Lower lobe of right lung (tissue), 2 donors: Measurements from ENCODE around the gene SEMA5A. TPM values are rescaled to one million over a fixed set of nuclear protein-coding genes. Genes with fewer than 3 reads are reported as not detected.

Source experiments
- ATAC-seq, 2 donors: fragments of 200-7000 bp; cut with Tn5 transposase; one replicate each; pipeline ENCODE4 v1.9.1; 2020 to 2022; ENCODE audit warnings: mild to moderate bottlenecking in 2 of 2, moderate library complexity in 2 of 2
- DNase-seq: peaks from one replicate; pipeline ENCODE4 v3.0.0-alpha.2; 2020
- H3K27ac ChIP-seq: fragments of 200-600 bp; one replicate; pipeline ENCODE4 v1.8.0; 2022
- H3K27me3 ChIP-seq: fragments of 200-600 bp; one replicate; pipeline ENCODE4 v1.8.0; 2022; ENCODE audit warnings: low read depth
- H3K36me3 ChIP-seq: fragments of 200-600 bp; one replicate; pipeline ENCODE4 v1.8.0; 2022; ENCODE audit warnings: mild to moderate bottlenecking
- H3K4me1 ChIP-seq: fragments of 200-600 bp; one replicate; pipeline ENCODE4 v1.8.0; 2022
- H3K4me3 ChIP-seq: fragments of 200-600 bp; one replicate; pipeline ENCODE4 v1.8.0; 2022; ENCODE audit warnings: mild to moderate bottlenecking
- H3K9me3 ChIP-seq: fragments of 200-600 bp; one replicate; pipeline ENCODE4 v1.8.0; 2022
- CTCF ChIP-seq: fragments of 200-600 bp; IDR thresholded peaks from one replicate; pipeline ENCODE4 v1.8.0; 2022; ENCODE audit warnings: antibody characterized with exemption, mild to moderate bottlenecking
- intact Hi-C: fragments of 100-400 bp; cut with DNase I; formaldehyde crosslinking; loops from one replicate; pipeline ENCODE4 v1.11.0; 2022
- total RNA-seq: library from RNA; stranded (reverse); fragmentation: NEBNext Ultra II Directional; extraction: Animal tissue kit (Norgen Biotek cat#: 25700); gene quantifications from one replicate; pipeline ENCODE4 v1.2.1, GENCODE V29; 2021
- donor health status: DM: no; HTN: yes; CAD: no; lungs with severe emphysema.

The SEMA5A gene
- total RNA-seq, 1 donor from 2014 or later: 29.3 TPM

- ATAC-seq (no peak), DNase-seq (no peak)
- H3K36me3 ChIP-seq: no peaks in the 10 kb centered on the region
- H3K4me3 ChIP-seq: no peak overlapping the region
- H3K27me3 ChIP-seq: no peaks in the 10 kb centered on the region
- no peaks in the 10 kb centered on the region for H3K9me3 ChIP-seq
- no peak for TF ChIP-seq CTCF
- H3K27ac ChIP-seq: no peak overlapping the region
- no peaks in the 10 kb centered on the region for H3K4me1 ChIP-seq
- intact Hi-C loops: no loop called here
These were observed 380.3 kb downstream of the SEMA5A start for GRCh38 chr5:9165546-9165945.

GRCh38 chr5:9160747-9161146, 385.1 kb downstream of the SEMA5A start:
- H3K9me3 ChIP-seq: no peaks in the 10 kb centered on the region
- no peaks in the 10 kb centered on the region for H3K4me1 ChIP-seq
- no peaks in the 10 kb centered on the region for H3K36me3 ChIP-seq
- DNase-seq (no peak), ATAC-seq (no peak)
- H3K4me3 ChIP-seq: no peak overlapping the region
- no peak for TF ChIP-seq CTCF
- intact Hi-C loops: no loop called here
- H3K27me3 ChIP-seq: no peaks in the 10 kb centered on the region
- no peak overlapping the region for H3K27ac ChIP-seq

GRCh38 chr5:9157811-9158210, 388.1 kb downstream of the SEMA5A start:
- H3K4me3 ChIP-seq: no peak overlapping the region
- DNase-seq: no peak
- H3K4me1 ChIP-seq: no peaks in the 10 kb centered on the region
- no peak for ATAC-seq
- no peaks in the 10 kb centered on the region for H3K27me3 ChIP-seq
- no peaks in the 10 kb centered on the region for H3K9me3 ChIP-seq
- H3K27ac ChIP-seq: no peak overlapping the region
- intact Hi-C loops: no loop called here
- TF ChIP-seq CTCF: no peak
- no peaks in the 10 kb centered on the region for H3K36me3 ChIP-seq

- TF ChIP-seq CTCF: no peak
- H3K36me3 ChIP-seq: no peaks in the 10 kb centered on the region
- H3K4me1 ChIP-seq: no peaks in the 10 kb centered on the region
- peak in 1 of 2 donors; percentile 21 for ATAC-seq
- intact Hi-C loops: no loop called here
- no peaks in the 10 kb centered on the region for H3K27me3 ChIP-seq
- H3K27ac ChIP-seq: no peak overlapping the region
- H3K9me3 ChIP-seq: no peaks in the 10 kb centered on the region
- H3K4me3 ChIP-seq: no peak overlapping the region
- no peak for DNase-seq
These were observed 388.9 kb downstream of the SEMA5A start for GRCh38 chr5:9157020-9157419.

GRCh38 chr5:9156282-9156681, 389.6 kb downstream of the SEMA5A start:
- H3K36me3 ChIP-seq: no peaks in the 10 kb centered on the region
- ATAC-seq (peak; percentile 65 to 66), DNase-seq (no peak)
- H3K27ac ChIP-seq: no peak overlapping the region
- H3K27me3 ChIP-seq: no peaks in the 10 kb centered on the region
- TF ChIP-seq CTCF: peak; percentile 10
- intact Hi-C loops: no loop called here
- no peak overlapping the region for H3K4me3 ChIP-seq
- no peaks in the 10 kb centered on the region for H3K4me1 ChIP-seq
- no peaks in the 10 kb centered on the region for H3K9me3 ChIP-seq
